Adrenal gland (tissue), 12 donors: Measurements from ENCODE around the gene BLM. TPM values are rescaled to one million over a fixed set of nuclear protein-coding genes. Genes with fewer than 3 reads are reported as not detected.
"Not testable (repeated sequence)": the region's sequence is repeated elsewhere in the genome, so short reads cannot be mapped to it uniquely, and the experiment has no call there.

Experiments
- DNase-seq, 7 donors: peaks; one replicate each; pipeline ENCODE4 v3.0.0-alpha.2; 2019 to 2020
- H3K27ac ChIP-seq, 5 donors: fragments of 200-600 bp; sonication (generic) in 4 of 5; 1 replicate in 3 of 5; 2 replicates in 2 of 5; pipeline versions ENCODE4 v1.5.1 to v1.8.0; 2016 to 2020; ENCODE audit warnings: mild to moderate bottlenecking in 1 of 5
- H3K27me3 ChIP-seq: fragments of 200-600 bp; 2 replicates; pipeline ENCODE4 v1.8.0; 2021
- H3K36me3 ChIP-seq, 2 donors: fragments of 200-600 bp; replicated peaks in 1 of 2; 1 replicate in 1 of 2; 2 replicates in 1 of 2; pipeline versions ENCODE4 v1.5.1 to v1.8.0; 2018 to 2022
- H3K4me1 ChIP-seq, 2 donors: fragments of 200-600 bp; replicated peaks in 1 of 2; 1 replicate in 1 of 2; 2 replicates in 1 of 2; pipeline versions ENCODE4 v1.5.1 to v1.8.0; 2018 to 2021
- H3K4me3 ChIP-seq, 4 donors: fragments of 200-600 bp; sonication (generic) in 3 of 4; one replicate each; pipeline ENCODE4 v1.5.1; 2016 to 2018
- H3K9me3 ChIP-seq, 3 donors: fragments of 200-600 bp; sonication (generic) in 1 of 3; replicated peaks in 1 of 3; 1 replicate in 2 of 3; 2 replicates in 1 of 3; pipeline versions ENCODE4 v1.5.1 to v1.8.0; 2016 to 2021
- CTCF ChIP-seq, 6 experiments: fragments of 450-650 bp in 4 of 6; fragments of 200-600 bp in 2 of 6; sonication (generic) in 1 of 6; IDR thresholded peaks; 1 replicate in 5 of 6; 2 replicates in 1 of 6; pipeline versions ENCODE4 v1.5.1 to v1.8.0; 2016 to 2021; ENCODE audit warnings: antibody characterized with exemption in 6 of 6, mild to moderate bottlenecking in 2 of 6, moderate library complexity in 1 of 6
- POLR2A ChIP-seq, 2 donors: fragments of 450-650 bp; IDR thresholded peaks; one replicate each; pipeline ENCODE4 v1.6.1; 2017; ENCODE audit warnings: antibody characterized with exemption in 2 of 2, mild to moderate bottlenecking in 2 of 2, moderate library complexity in 1 of 2
- WGBS, 4 donors: extraction: QIAGEN DNeasy Blood & Tissue Kit in 2 of 4; methylation state at CpG; one replicate each; pipeline versions ENCODE4 v1.1.5 to v1.1.7; 2013 to 2017; 5-methylcytosine and 5-hydroxymethylcytosine counted together
- intact Hi-C, 2 donors: fragments of 100-400 bp; cut with DNase I; formaldehyde crosslinking; loops; one replicate each; pipeline versions ENCODE4 v1.14.1 to v1.15.0; 2022 to 2023
- polyA plus RNA-seq, 3 donors: library from polyadenylated mRNA; stranded (reverse); fragments of 200-250 nt in 2 of 3; fragments of 350-450 nt in 1 of 3; fragmentation: Illumina TruSeq in 1 of 3; extraction: RNeasy Lipid Tissue Mini Kit (QIAGEN cat#74804) in 1 of 3; gene quantifications; one replicate each; pipeline ENCODE4 v1.2.3, GENCODE V29; 2013 to 2014
- total RNA-seq, 9 donors: library from RNA; depleted of rRNA in 4 of 9; stranded (reverse); fragments of >200 nt in 4 of 9; fragments of 120-200 nt in 1 of 9; fragmentation: NEBNext Ultra II Directional in 1 of 9; extraction: Animal tissue kit (Norgen Biotek cat#: 25700) in 1 of 9; gene quantifications; one replicate each; pipeline versions ENCODE4 v1.1.0 to v1.2.4, GENCODE V29; 2013 to 2023
- donor health status: healthy with polysubstance abuse.
- donor health status: Bipolar disorder and iron deficiency.
- donor health status: DM: yes; HTN: yes; CAD: no.
- donor health status: DM: no; HTN: no; CAD: no.
- donor health status: DM: no; HTN: no; CAD: no.
- donor health status: DM: yes; HTN: yes; CAD: no.

BLM gene
- total and polyA plus RNA-seq, 12 donors, result 0.24 to 6.8 (median 1.3) TPM

GRCh38 chr15:90683876-90684275 is 33.3 kb upstream of the BLM start:
- Histone ChIP-seq H3K27ac (no peak overlapping the region), H3K36me3 (no peaks in the 10 kb centered on the region), H3K4me1 (peaks cover 0 to 13% of the 10 kb centered on the region in 2 donors), H3K27me3 (no peaks in the 10 kb centered on the region), H3K4me3 (no peak overlapping the region), H3K9me3 (no peaks in the 10 kb centered on the region)
- intact Hi-C loops, result no loop called here
- TF ChIP-seq CTCF (IDR thresholded peaks at IDR 0.05) (no peak), POLR2A (IDR thresholded peaks at IDR 0.05) (no peak)
- no peak for DNase-seq
- WGBS, 4 donors, result 89 to 95% (median 93%) methylated on average over 4 of the region's 4 CpGs

GRCh38 chr15:90684281-90684680 is 32.9 kb upstream of the BLM start:
- Histone ChIP-seq H3K9me3 (no peaks in the 10 kb centered on the region), H3K4me1 (peaks cover 0 to 13% of the 10 kb centered on the region in 2 donors), H3K27ac (no peak overlapping the region), H3K4me3 (no peak overlapping the region), H3K36me3 (no peaks in the 10 kb centered on the region), H3K27me3 (no peaks in the 10 kb centered on the region)
- DNase-seq, result no peak
- WGBS, 4 donors, result 80 to 83% (median 82%) methylated on average over 4 to 5 of the region's 5 CpGs
- TF ChIP-seq POLR2A (IDR thresholded peaks at IDR 0.05), result no peak
- no peak for TF ChIP-seq CTCF (IDR thresholded peaks at IDR 0.05)
- intact Hi-C loops, result no loop called here

GRCh38 chr15:90685591-90686434 is 31.3 kb upstream of the BLM start:
- no peak for TF ChIP-seq CTCF (IDR thresholded peaks at IDR 0.05)
- TF ChIP-seq POLR2A (IDR thresholded peaks at IDR 0.05), result no peak
- 73 to 79% (median 76%) methylated on average over 11 of the region's 11 CpGs for WGBS, 4 donors
- Histone ChIP-seq H3K27me3 (no peaks in the 10 kb centered on the region), H3K27ac (no peak overlapping the region), H3K9me3 (no peaks in the 10 kb centered on the region), H3K4me1 (peaks cover 0 to 6% of the 10 kb centered on the region in 2 donors), H3K4me3 (no peak overlapping the region), H3K36me3 (no peaks in the 10 kb centered on the region)
- intact Hi-C loops, result no loop called here
- DNase-seq, result no peak

- Histone ChIP-seq H3K4me3 (no peak overlapping the region), H3K4me1 (peaks cover 6 to 9% of the 10 kb centered on the region in 2 donors), H3K9me3 (no peaks in the 10 kb centered on the region), H3K36me3 (no peaks in the 10 kb centered on the region), H3K27ac (no peak overlapping the region), H3K27me3 (no peaks in the 10 kb centered on the region)
- WGBS, 4 donors, result 76 to 89% (median 87%) methylated on average over 3 of the region's 3 CpGs
- TF ChIP-seq POLR2A (IDR thresholded peaks at IDR 0.05), result no peak
- no peak for TF ChIP-seq CTCF (IDR thresholded peaks at IDR 0.05)
- intact Hi-C loops, result no loop called here
- DNase-seq, result no peak
Measured at GRCh38 chr15:90686435-90687218, 30.5 kb upstream of the BLM start.

GRCh38 chr15:90689326-90689961 is 27.7 kb upstream of the BLM start:
- H3K36me3 ChIP-seq, intact Hi-C loops, DNase-seq, H3K9me3 ChIP-seq, H3K27ac ChIP-seq, H3K4me3 ChIP-seq, H3K27me3 ChIP-seq: not testable (repeated sequence)
- WGBS, 4 donors, result 81 to 98% (median 85%) methylated on average over 6 of the region's 6 CpGs
- peaks cover 9 to 14% of the 10 kb centered on the region in 2 donors for H3K4me1 ChIP-seq
